HepG2 (cell line): ENCODE results near the gene ADIRF. TPM values are rescaled to one million over a fixed set of nuclear protein-coding genes. Genes with fewer than 3 reads are reported as not detected.

Source experiments
- ATAC-seq: fragments of 200-7000 bp; cut with Tn5 transposase; 3 replicates; pipeline ENCODE4 v1.9.1; 2020; ENCODE audit warnings: mild to moderate bottlenecking, moderate library complexity
- BruUV-seq: library from RNA; stranded (reverse); fragments of 400-500 nt; replicated peaks from 2 replicates; lab custom pipeline; 2021; lab: Mats Ljungman, UMichigan
- CTCF ChIA-PET: fragments of 300-600 bp; formaldehyde crosslinking; extraction: SDS; loops from one replicate; lab custom pipeline; 2021; ENCODE audit warnings: low total read pairs, inconsistent platforms, low intra/inter-chr PET ratio; lab: Yijun Ruan, JAX
- POLR2A ChIA-PET: fragments of 350-600 bp; sonication (Branson Sonifier 250); formaldehyde crosslinking; loops from one replicate; lab custom pipeline; 2020; ENCODE audit warnings: antibody characterized with exemption, inconsistent platforms; lab: Yijun Ruan, JAX
- DNase-seq: peaks from one replicate; pipeline ENCODE4 v3.0.0-alpha.2; 2015; ENCODE audit warnings: low spot score
- FAIRE-seq: peaks from 3 replicates; lab custom pipeline; 2011; peaks lifted over from hg19 to GRCh38; lab: Jason Lieb, UNC
- H2AFZ ChIP-seq: one replicate; pipeline ENCODE4 v1.6.1; 2011; ENCODE audit warnings: low read length, inconsistent platforms
- H3K27ac ChIP-seq: fragments of 300-600 bp; 3 replicates; pipeline ENCODE4 v1.8.0; 2011; ENCODE audit warnings: mixed run types, mild to moderate bottlenecking, mixed read lengths, low read length, inconsistent platforms; ENCODE audit not compliant: insufficient read depth; ENCODE audit errors: extremely low read length
- H3K27me3 ChIP-seq, 2 experiments: fragments of 200-600 bp in 1 of 2; 2 replicates in 1 of 2; 3 replicates in 1 of 2; pipeline versions ENCODE4 v1.6.0 to v1.8.0; 2011; ENCODE audit warnings: low read length in 2 of 2, mild to moderate bottlenecking in 2 of 2, moderate library complexity in 2 of 2, inconsistent platforms in 1 of 2; ENCODE audit not compliant: insufficient read depth in 2 of 2, control insufficient read depth in 1 of 2
- H3K36me3 ChIP-seq, 2 experiments: fragments of 200-600 bp in 1 of 2; replicated peaks in 1 of 2; 2 replicates in 1 of 2; 3 replicates in 1 of 2; pipeline versions ENCODE4 v1.5.1 to v1.8.0; 2011; ENCODE audit warnings: low read length in 2 of 2, inconsistent platforms in 1 of 2; ENCODE audit not compliant: insufficient read depth in 2 of 2, control insufficient read depth in 1 of 2
- H3K4me1 ChIP-seq: 2 replicates; pipeline ENCODE4 v1.5.1; 2012; ENCODE audit warnings: low read length, inconsistent platforms; ENCODE audit not compliant: insufficient read depth
- H3K4me2 ChIP-seq: 2 replicates; pipeline ENCODE4 v1.6.0; 2011; ENCODE audit warnings: low read depth, low read length, inconsistent platforms
- H3K4me3 ChIP-seq, 3 experiments: fragments of 200-600 bp in 1 of 3; sonication (generic), shearing (Covaris generic) in 1 of 3; replicated peaks in 1 of 3; 2 replicates each; pipeline ENCODE4 v1.5.1; 2011 to 2016; ENCODE audit warnings: low read length in 3 of 3, inconsistent platforms in 2 of 3, low read depth in 2 of 3, mild to moderate bottlenecking in 2 of 3, control low read depth in 1 of 3, mixed read lengths in 1 of 3; ENCODE audit not compliant: insufficient read depth in 1 of 3
- H3K79me2 ChIP-seq: one replicate; pipeline ENCODE4 v1.6.1; 2011; ENCODE audit warnings: low read length, inconsistent platforms; ENCODE audit not compliant: insufficient read depth
- H3K9ac ChIP-seq: 2 replicates; pipeline ENCODE4 v1.6.0; 2011; ENCODE audit warnings: mild to moderate bottlenecking, low read depth, low read length, inconsistent platforms; ENCODE audit not compliant: insufficient read depth
- H3K9me3 ChIP-seq: 2 replicates; pipeline ENCODE4 v1.5.1; 2012; ENCODE audit warnings: mild to moderate bottlenecking, low read length
- H4K20me1 ChIP-seq: 2 replicates; pipeline ENCODE4 v1.6.0; 2011; ENCODE audit warnings: inconsistent platforms, mild to moderate bottlenecking, low read length, moderate library complexity; ENCODE audit not compliant: insufficient read depth
- ARNT2 ChIP-seq: sonication (generic); formaldehyde crosslinking; IDR thresholded peaks from 2 replicates; pipeline ENCODE4 v1.8.0; 2022; ENCODE audit warnings: mild to moderate bottlenecking, low read depth, missing genetic modification reagents, moderate library complexity
- BCLAF1 ChIP-seq: fragments of 450-650 bp; IDR thresholded peaks from 2 replicates; pipeline ENCODE4 v1.6.1; 2017; ENCODE audit warnings: mild to moderate bottlenecking
- FOXJ3 ChIP-seq: sonication (generic); formaldehyde crosslinking; IDR thresholded peaks from 2 replicates; pipeline ENCODE4 v1.4.0; 2020; ENCODE audit warnings: missing genetic modification reagents, mild to moderate bottlenecking, borderline replicate concordance
- HINFP ChIP-seq: sonication (generic); formaldehyde crosslinking; IDR thresholded peaks from 2 replicates; pipeline ENCODE4 v1.4.0; 2020; ENCODE audit warnings: low read depth, mild to moderate bottlenecking, missing genetic modification reagents
- HNRNPUL1 ChIP-seq: fragments of 200-400 bp; formaldehyde crosslinking; IDR thresholded peaks from 2 replicates; pipeline ENCODE4 v1.6.1; 2017; ENCODE audit warnings: low read depth, mild to moderate bottlenecking, low read length, moderate library complexity
- NFRKB ChIP-seq: fragments of 450-650 bp; IDR thresholded peaks from 2 replicates; pipeline ENCODE4 v1.6.1; 2017
- NR2C2 ChIP-seq: sonication (generic); formaldehyde crosslinking; IDR thresholded peaks from 2 replicates; pipeline ENCODE4 v1.4.0; 2020; ENCODE audit warnings: missing genetic modification reagents, mild to moderate bottlenecking, moderate library complexity, borderline replicate concordance
- RBM39 ChIP-seq: fragments of 200-400 bp; formaldehyde crosslinking; IDR thresholded peaks from one replicate; pipeline ENCODE4 v1.6.1; 2018; ENCODE audit warnings: antibody characterized with exemption, mild to moderate bottlenecking, low read depth, low read length; ENCODE audit not compliant: poor library complexity, severe bottlenecking
- RELA ChIP-seq: sonication (generic); formaldehyde crosslinking; IDR thresholded peaks from 2 replicates; pipeline ENCODE4 v1.4.0; 2020; ENCODE audit warnings: missing genetic modification reagents
- ZBTB3 ChIP-seq: sonication (generic); formaldehyde crosslinking; IDR thresholded peaks from 2 replicates; pipeline ENCODE4 v1.4.0; 2020; ENCODE audit warnings: low read depth, mild to moderate bottlenecking, moderate library complexity, missing genetic modification reagents, borderline replicate concordance
- ZNF24 ChIP-seq: fragments of 450-650 bp; IDR thresholded peaks from 2 replicates; pipeline ENCODE4 v1.6.1; 2017; ENCODE audit warnings: antibody characterized with exemption, mild to moderate bottlenecking
- ZNF251 ChIP-seq: sonication (generic); formaldehyde crosslinking; IDR thresholded peaks from 2 replicates; pipeline ENCODE4 v1.9.0; 2021; ENCODE audit warnings: mild to moderate bottlenecking, missing genetic modification reagents
- ZNF530 ChIP-seq: sonication (generic); formaldehyde crosslinking; IDR thresholded peaks from 2 replicates; pipeline ENCODE4 v1.5.0; 2020; ENCODE audit warnings: low read depth, mild to moderate bottlenecking, missing genetic modification reagents
- ZNF572 ChIP-seq: sonication (generic); formaldehyde crosslinking; IDR thresholded peaks from 2 replicates; pipeline ENCODE4 v1.5.1; 2020; ENCODE audit warnings: mild to moderate bottlenecking, missing genetic modification reagents
- ZNF614 ChIP-seq: IDR thresholded peaks from 2 replicates; pipeline ENCODE4 v1.6.1; 2018; ENCODE audit warnings: missing biosample characterization, missing genetic modification reagents, inconsistent platforms, borderline replicate concordance
- ZSCAN29 ChIP-seq: sonication (generic); formaldehyde crosslinking; conservative IDR thresholded peaks from 2 replicates; pipeline ENCODE4 v1.4.0; 2020; ENCODE audit warnings: mild to moderate bottlenecking, missing genetic modification reagents
- WGBS: methylation state at CpG from one replicate; pipeline ENCODE4 v1.1.6; 2017; ENCODE audit warnings: low lambda C conversion rate; 5-methylcytosine and 5-hydroxymethylcytosine counted together
- in situ Hi-C: cut with HindIII; loops from 2 replicates; pipeline ENCODE4 v1.10.0; 2017; ENCODE audit warnings: low pct_unique_long_range_greater_than_20kb; ENCODE audit not compliant: extremely low pct_ligation_motif_present
- intact Hi-C: fragments of 100-400 bp; cut with micrococcal nuclease; formaldehyde crosslinking; loops from one replicate; pipeline ENCODE4 v1.10.0; 2022; ENCODE audit not compliant: unreplicated experiment
- polyA plus RNA-seq, 8 experiments: library from polyadenylated mRNA; depleted of rRNA in 3 of 8; stranded (reverse) in 7 of 8; unstranded in 1 of 8; fragments of >200 nt; fragmentation: Illumina TruSeq in 4 of 8; extraction: Trizol in 4 of 8; gene quantifications; 2 replicates each; pipeline versions ENCODE4 v1.2.1 to v1.2.3, GENCODE V29; 2011 to 2016; ENCODE audit warnings: low read depth in 4 of 8, missing spikeins in 1 of 8, mixed read lengths in 1 of 8; ENCODE audit not compliant: insufficient read depth in 1 of 8
- total RNA-seq, 5 experiments: library from RNA; depleted of rRNA; stranded (reverse); fragments of >200 nt; fragmentation: Illumina TruSeq; extraction: Trizol; gene quantifications; 2 replicates each; pipeline ENCODE4 v1.2.3, GENCODE V29; 2016; ENCODE audit warnings: low read depth in 1 of 5
- TF ChIP-seq, protein P1 (sequence below): IDR thresholded peaks from 2 replicates; pipeline ENCODE4 v1.6.1; 2016; ENCODE audit warnings: low read depth, control low read depth

Gene ADIRF
- total and polyA plus RNA-seq, 2 of the 13 experiments (the other 11 are each of a cell fraction or from before 2014, with no cell fraction given) = 0.13 to 0.40 TPM

- no peak for TF ChIP-seq HNRNPUL1
- no peak for TF ChIP-seq ARNT2
- no peak for TF ChIP-seq NR2C2
- TF ChIP-seq HINFP = no peak
- no peak for TF ChIP-seq ZNF251 (CRISPR knock-in tag)
- no peak for TF ChIP-seq BCLAF1
- no peak for TF ChIP-seq ZNF530 (CRISPR knock-in tag)
- no peak for TF ChIP-seq FOXJ3 (CRISPR knock-in tag)
- no peak for TF ChIP-seq RBM39
- TF ChIP-seq RELA (CRISPR knock-in tag) = no peak
- TF ChIP-seq ZNF572 (CRISPR knock-in tag) = no peak
- TF ChIP-seq NFRKB = no peak
- TF ChIP-seq ZNF24 = no peak
- no peak for TF ChIP-seq ZSCAN29 (CRISPR knock-in tag)
- TF ChIP-seq ZBTB3 (CRISPR knock-in tag) = no peak
- TF ChIP-seq ZNF614 (CRISPR knock-in tag) = no peak
- TF ChIP-seq, protein P1, sequence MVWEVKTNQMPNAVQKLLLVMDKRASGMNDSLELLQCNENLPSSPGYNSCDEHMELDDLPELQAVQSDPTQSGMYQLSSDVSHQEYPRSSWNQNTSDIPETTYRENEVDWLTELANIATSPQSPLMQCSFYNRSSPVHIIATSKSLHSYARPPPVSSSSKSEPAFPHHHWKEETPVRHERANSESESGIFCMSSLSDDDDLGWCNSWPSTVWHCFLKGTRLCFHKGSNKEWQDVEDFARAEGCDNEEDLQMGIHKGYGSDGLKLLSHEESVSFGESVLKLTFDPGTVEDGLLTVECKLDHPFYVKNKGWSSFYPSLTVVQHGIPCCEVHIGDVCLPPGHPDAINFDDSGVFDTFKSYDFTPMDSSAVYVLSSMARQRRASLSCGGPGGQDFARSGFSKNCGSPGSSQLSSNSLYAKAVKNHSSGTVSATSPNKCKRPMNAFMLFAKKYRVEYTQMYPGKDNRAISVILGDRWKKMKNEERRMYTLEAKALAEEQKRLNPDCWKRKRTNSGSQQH (CRISPR knock-in tag) = no peak
- Histone ChIP-seq H3K4me2 (peak overlapping the region; percentile 20), H3K79me2 (no peaks in the 10 kb centered on the region), H4K20me1 (no peaks in the 10 kb centered on the region), H3K9me3 (no peaks in the 10 kb centered on the region), H3K4me3 (peak overlapping the region in 1 of 3 experiments; percentile 15; a peak in 1 of 6 replicates), H3K27ac (no peak overlapping the region), H3K9ac (no peak overlapping the region), H2AFZ (no peak overlapping the region), H3K36me3 (no peaks in the 10 kb centered on the region), H3K4me1 (peaks cover 34% of the 10 kb centered on the region), H3K27me3 (peaks cover 5 to 32% of the 10 kb centered on the region in 2 experiments; a peak in 3 of 5 replicates)
- WGBS = 20% methylated on average over 4 of the region's 4 CpGs
- CTCF ChIA-PET = no interaction called here
- in situ Hi-C loops (no loop called here), intact Hi-C loops (no loop called here)
- no TSS peak for BruUV-seq
- POLR2A ChIA-PET = no interaction called here
- DNase-seq (no peak), FAIRE-seq (no peak), ATAC-seq (peak; percentile 3; the same call in 2 of the 3 replicates)
Observed at GRCh38 chr10:86944031-86944419, 24.3 kb upstream of the ADIRF start.
